COR-L47 (cell line): ENCODE data around the gene TMED6.
"Not testable (repeated sequence)": the region's sequence is repeated elsewhere in the genome, so short reads cannot be mapped to it uniquely, and the experiment has no call there.

Source experiments
- DNase-seq: peaks from one replicate; lab custom pipeline; 2025; lab: John Stamatoyannopoulos, UW

The TMED6 gene

DNA sequence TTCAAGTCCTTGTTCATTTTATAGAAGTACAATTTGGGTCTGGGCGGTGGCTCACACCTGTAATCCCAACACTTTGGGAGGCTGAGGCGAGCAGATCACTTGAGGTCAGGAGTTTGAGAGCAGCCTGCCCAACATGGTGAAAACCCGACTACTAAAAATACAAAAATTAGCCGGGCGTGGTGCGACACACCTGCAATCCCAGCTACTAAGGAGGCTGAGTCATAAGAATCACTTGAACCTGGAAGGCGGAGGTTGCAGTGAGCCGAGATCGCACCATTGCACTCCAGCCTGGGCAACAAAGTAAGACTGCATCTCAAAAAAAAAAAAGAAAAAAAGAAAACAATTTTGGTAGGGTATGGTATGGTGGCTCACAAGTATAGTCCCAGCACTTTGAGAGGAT is 8.5 kb upstream of the TMED6 start:
- not testable (repeated sequence) for DNase-seq

DNA sequence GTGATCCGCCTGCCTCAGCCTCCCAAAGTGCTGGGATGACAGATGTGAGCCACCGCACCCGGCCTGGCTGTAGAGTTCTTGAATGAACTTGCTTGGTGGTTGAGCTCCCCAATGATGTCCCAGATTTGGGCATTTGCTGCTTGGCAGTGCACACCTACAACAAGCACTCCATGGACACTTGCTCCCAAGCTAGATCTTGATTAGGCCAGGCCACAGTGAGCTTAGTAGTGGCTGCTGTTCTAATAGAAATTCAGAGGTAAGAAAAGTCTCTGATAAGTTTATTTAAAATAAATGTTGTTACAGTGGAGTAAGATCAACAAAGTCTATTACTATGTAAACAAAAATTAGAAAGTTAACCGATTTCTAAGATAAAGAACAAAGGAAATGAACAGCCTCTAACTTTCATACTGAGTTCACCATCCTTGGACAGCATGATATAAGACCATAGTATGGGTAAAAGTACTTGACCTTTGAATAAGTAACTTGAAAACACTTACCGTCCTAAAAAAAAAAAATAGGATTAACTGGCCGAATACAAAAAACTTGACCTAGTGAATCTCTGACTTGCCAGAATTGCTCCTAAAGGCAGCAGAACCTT is 951 bp downstream of the TMED6 start:
- no peak for DNase-seq

DNA sequence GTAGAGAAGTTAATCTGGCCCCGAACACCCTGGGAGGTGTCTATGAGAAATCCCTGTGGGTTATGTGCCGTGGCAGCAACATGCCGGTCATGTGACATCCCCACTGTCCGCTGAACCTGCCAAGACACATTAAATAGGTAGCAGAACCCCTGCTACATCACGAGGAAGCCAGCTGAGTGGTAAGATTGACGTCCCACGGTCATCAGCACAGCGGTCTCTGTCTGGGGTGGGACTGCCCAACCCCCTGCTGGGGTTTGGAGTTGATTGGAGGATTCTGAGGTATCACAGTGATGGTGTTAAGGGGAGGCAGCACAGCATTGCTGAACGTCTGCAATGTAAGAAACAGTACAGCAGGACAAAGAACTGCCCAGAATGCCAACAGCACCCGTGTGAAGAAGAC is 2.0 kb downstream of the TMED6 start:
- no peak for DNase-seq

DNA sequence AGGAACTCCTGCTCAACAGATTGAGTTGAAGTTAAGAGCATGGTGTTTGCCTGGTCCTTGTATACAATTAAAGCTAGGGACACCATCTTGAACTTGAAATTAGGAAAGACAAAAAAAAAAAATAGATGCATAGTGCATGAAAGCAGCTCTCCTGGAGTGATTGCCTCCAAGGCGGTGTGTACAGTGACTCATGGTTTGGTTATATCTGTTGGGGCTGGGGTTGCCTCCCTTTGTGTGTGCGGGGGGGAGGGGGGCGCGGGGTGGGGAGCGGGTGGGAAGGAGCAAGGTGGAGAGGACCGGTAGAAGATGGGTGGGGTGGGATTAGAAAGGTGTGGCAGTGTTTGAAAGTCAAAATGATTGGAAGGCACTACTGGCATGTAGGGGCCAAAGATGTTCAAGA is 3.4 kb downstream of the TMED6 start:
- DNase-seq: no peak

DNA sequence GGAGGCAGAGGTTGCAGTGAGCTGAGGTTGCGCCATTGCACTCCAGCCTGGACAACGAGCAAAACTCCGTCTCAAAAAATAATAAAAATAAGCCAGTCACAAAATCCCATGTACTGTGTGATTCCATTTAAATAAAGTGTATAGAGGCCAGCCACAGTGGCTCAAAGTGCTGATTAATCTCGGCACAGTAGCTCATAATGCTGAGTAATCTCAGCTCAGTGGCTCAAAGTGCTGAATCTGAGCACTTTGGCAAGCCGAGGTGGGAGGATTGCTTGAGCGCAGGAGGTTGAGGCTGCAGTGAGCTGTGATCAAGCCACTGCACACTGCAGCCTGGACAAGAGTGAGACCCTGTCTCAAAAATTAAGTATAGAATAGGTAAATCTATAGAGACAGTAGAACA is 4.9 kb downstream of the TMED6 start:
- no peak for DNase-seq

DNA sequence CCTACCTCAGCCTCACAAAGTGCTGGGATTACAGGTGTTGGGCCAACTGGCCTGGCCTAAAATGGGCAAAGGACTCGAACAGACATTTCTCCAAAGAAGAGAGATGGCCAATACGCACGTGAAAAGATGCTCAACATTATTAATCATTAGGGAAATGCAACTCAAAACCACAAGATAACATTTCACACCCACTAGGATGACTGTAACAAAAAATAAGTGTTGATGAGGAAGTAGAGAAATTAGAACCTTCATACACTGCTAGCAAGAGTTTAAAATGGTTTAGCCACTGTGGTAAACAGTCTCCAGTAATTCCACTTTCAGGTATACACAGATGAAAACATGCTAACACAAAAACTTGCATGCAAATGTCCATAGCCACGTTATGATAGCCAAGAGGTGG is 5.7 kb downstream of the TMED6 start:
- DNase-seq: no peak

DNA sequence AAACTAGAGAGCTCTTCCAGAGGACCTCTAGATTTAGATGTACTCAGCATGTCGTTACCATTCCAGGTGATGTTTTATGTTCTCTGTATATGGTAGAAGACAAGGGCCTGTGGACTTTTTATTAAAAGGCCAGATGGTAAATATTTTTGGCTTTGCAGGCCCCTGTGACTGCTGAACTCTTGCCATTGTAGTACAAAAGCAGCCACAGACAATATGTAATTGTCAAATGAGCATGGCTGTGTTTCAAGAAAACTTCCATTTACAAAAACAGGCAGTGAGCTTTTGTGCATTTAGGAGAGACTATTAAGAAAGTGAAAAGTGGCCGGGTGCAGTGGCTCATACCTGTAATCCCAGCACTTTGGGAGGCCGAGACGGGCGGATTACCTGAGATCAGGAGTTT is 7.4 kb downstream of the TMED6 start:
- no peak for DNase-seq

DNA sequence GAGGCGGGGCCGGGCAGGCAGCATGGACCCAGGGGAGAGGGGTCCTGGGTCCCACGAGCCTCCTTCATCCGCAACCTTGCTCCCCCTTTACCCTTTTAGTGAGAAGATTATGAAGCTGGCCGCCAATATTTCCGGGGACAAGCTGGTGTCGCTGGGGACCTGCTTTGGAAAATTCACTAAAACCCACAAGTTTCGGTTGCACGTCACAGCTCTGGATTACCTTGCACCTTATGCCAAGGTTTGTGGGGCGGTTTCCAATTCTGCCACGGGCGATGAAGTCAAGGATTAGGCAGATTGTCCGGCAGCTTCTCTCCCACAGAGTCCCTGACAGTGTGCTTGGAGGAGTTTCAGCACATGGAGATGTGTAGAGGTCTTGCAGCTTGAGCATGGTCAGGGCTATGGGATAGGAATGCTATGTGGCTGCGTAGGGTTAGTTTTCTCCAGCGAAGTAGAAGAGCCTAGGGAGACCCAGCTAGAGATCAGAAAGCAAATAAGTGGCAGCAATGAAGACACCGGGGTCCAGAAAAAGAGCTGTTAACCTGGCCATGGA is 11.4 kb downstream of the TMED6 start:
- DNase-seq: no peak

DNA sequence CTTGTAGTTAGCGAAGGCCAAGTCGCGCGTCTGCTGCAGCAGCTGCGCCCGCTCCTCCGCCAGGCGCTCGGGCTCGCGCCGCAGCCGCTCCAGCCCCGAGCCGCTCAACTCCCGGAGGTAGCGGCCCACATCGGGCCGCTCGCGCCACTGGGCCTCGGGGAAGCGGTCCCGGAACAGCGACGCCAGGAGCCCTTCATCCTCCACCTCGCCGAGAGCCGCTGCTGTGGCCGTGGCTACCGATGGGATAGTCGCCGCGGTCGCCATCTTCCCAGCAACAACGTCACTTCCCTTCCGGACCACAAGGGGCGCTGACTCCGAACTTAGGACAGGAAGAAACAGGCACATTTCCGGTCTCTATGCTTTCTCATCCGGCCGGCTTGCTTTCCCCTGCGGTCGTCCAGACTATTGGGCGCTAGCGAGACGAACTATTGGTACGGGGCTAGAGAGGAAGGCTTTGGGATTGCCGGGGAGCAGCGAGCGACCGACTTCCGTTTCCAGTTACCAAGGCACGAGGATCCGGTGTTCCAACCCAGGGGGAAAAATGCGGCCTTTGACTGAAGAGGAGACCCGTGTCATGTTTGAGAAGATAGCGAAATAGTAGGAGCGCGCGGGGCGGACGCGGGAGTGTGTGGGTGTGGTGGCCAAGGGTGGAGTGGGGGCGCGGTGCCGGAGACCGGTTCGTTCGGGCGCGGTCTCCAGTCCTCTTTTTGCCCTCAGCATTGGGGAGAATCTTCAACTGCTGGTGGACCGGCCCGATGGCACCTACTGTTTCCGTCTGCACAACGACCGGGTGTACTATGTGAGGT is 12.1 kb downstream of the TMED6 start, which contains the start of the genes COG8 and NIP7:
COG8 (minus strand) TSS at position 276 of the 806 bp plus-strand sequence; CDS start at position 264, 12 bp downstream.
NIP7 (plus strand) TSS at position 484 of the 806 bp plus-strand sequence; CDS start at position 542, 58 bp downstream.
- DNase-seq: peak; percentile 98

DNA sequence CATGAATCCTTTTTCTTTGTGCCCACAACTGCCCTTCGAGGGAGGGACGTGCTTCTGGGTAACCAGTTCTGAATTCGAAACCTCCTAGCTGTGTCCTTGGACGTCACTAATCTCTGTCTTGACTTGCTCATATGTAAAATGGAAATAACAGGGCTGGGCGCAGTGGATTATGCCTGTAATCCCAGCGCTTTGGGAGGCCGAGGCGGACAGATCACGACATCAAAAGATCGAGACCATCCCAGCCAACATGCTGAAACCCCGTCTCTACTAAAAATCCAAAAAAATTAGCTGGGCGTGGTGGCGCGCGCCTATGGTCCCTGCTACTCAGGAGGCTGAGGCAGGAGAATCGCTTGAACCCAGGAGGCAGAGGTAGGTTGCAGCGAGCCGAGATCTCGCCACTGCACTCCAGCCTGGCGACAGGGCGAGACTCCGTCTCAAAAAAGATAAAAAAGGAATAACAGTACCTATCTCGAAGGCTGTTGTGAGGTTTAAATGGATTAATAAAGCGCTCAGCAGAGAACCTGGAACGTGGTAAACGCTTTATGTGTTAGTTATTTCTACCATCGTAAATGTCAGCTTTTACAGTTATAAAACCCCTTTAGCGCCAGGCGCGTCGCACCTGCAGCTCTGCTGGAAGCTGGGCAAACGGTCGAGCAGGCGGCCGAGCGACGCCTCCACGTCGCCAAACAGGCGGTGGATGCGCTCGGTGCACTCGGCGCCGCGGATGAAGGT is 12.9 kb downstream of the TMED6 start:
- no peak for DNase-seq

DNA sequence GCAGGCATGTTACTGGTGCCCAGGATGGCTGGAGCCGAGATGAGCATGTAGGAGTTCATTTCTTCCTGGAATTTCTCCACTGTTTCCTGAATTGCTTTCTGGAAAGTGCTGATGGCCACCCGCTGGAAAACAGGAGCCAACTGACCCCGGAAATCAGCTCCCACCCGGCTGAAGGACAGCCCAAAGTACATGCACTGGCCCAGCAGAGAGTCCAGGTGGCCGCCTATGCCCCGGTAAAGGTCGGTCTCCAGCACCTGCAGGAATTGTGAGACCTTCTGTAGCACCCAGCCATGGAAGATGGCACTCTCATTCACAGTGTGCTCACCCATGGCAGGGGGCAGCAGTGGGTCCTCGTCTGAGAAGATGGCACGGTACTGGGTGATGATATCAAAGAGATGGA is 16.9 kb downstream of the TMED6 start:
- no peak for DNase-seq

DNA sequence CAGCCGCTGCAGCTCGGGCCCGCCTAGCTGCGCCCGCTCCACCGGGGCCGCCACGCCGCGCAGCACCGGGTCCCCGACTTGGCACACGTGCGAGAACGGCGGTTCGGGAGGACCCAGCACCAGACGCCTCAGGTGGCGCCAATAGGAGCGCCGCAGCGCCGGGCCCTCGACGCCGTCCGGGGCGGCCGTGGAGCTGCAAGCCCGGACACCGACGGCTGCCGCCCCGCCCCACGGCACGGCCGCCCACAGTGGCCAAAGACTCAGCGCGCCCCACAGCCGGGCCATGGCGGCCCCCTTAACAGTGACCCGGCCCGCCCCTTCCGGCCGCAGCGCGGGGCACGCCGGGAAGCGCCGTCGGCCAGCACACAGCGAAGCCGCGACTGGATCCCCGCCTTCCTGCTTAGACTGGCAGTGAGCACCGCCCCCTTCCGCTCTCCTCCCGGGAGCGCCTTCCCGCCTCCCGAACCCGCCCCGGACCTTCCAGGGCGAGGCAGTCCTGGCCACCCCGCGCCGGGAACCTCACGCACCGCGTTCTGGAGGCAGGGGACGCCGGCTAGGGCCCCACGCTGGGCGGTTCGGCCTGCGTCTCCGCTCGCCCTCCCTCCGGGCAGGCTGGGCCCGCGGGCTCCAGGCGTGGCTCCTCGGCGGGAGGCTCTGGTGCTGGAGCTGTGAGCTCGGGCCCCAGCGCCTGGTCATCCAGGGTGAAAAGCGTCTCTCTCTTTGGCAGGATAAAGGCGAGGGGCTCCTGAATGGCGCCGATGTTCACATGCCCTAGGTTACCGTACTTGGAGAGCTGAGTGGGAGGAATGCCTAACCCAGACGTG is 21.1 kb downstream of the TMED6 start, which contains the start of gene PDF:
PDF (minus strand) TSS at position 303 of the 824 bp plus-strand sequence; CDS start at position 285, 18 bp downstream.
- peak; percentile 94 for DNase-seq

DNA sequence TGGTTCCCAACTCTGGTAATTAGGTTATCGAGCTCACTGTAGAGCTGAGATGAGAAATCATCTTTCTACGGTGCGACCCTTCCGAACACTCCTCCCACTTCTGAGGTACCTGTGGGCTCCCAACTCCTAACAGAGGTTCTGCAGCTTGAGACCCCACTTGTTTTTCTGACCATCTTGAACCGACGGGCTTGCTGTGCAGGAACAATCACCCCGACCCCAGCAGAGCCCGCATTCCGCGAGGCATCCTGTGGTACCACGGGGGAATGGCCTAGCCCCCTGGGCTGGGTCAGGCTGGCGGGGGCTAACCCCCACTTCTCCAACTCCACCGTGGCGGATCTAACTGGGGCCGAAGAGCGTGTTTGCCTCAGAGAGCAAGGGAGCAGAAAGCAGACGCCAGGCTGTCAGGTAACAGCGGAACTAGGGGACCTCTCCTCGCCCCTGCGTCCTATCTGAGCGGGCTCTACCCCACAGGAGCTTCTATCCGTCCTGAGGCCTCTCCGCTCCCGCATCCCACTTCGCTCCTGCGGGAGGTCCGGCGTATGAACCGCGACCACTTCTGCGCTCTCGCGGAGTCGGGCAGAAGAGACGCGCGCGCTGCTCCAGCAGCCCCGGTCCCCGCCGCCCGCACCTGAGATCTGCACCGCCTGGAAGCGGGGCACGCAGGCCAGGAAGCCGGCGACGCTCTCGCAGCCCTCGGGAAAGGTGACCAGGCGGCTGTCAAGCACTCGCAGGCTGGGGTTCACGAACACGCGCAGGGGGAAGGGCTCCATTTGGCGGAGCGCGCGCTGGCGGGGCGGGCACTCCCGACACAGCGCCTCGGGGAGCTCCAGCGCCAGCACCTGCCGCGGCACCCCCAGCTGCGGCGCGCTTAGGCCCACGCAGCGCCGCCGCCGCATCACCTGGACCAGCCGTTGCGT is 22.0 kb downstream of the TMED6 start:
- peak; percentile 38 for DNase-seq

DNA sequence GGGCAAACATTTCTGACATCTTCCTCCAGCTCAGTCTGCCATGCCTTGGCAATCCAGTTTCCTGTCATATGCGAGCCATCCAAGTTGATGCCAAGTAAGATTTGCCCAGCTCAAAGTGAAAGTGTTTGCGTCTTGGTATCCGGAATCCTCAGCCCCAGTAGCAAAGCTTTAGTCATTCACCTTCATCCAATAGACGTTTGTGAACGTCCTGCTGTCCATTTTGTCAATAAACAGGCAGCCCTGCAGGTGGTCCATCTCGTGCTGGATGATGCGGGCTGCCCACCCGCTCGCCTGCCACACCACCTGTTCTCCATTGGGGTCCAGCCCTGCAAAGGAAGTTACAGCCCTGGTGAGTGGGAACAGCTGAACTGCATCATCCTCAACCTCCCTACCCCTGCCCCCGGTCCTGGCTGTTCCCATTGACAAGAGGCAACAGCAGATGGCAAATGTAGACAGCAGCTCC is 22.7 kb downstream of the TMED6 start:
- DNase-seq: peak; percentile 39

DNA sequence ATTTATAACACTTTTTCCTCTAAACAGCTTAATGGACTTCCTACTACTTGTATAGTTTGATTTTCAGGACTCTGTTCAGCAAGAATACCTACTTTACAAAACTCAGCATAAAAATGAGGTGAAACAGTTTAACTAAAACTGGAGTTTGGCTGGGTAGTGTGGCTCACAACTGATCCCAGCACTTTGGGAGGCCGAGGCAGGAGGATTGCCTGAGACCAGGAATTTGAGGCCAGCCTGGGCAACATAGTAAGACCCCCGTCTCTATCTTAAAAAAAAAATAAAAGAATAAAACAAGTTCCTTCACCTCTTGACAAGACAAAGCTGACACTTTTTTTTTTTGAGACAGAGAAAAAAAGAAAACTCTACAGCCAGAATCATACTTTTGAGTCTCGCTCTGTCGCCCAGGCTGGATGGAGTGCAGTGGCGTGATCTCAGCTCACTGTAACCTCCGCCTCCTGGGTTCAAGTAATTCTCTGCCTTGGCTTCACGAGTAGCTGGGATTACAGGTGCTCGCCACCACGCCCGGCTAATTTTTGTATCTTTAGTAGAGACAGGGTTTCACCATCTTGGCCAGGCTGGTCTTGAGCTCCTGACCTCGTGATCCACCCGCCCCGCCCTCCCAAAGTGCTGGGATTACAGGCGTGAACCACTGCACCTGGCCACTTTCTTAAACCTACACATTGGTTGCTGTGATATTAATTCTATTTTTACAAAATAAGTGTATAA is 23.8 kb downstream of the TMED6 start:
- DNase-seq: no peak

DNA sequence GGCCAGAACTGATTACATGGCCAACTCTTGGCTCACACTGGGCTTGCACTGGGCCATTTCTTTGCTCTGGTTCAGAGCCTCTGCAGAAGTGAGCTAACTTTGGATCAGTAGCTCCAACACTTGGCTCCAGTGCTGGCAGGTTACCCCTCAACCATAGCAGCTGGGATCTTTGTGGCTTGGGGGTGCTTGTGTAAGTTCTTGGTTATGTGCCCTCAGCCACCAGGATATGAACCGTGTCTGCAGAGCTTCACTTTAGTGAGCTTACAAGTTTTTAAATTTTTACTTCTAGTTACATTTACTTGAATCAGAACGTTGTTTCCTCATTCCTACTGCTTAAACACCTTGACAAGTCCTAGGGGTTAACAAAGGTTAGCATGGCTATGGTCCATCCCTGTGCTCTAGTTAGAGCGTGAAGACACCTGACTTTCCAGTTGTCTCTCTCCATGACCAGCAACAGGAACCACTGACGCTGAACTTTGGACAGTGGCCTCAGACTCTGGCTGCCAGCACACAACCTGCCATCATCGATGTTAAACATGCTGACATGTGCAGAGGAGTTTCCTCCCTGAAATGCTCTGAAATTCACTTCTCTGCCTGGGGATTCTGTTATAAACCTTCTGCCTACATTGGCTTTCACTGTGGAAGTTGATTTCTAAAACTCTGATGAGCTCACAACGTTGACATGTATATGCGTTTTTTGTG is 25.3 kb downstream of the TMED6 start:
- no peak for DNase-seq

DNA sequence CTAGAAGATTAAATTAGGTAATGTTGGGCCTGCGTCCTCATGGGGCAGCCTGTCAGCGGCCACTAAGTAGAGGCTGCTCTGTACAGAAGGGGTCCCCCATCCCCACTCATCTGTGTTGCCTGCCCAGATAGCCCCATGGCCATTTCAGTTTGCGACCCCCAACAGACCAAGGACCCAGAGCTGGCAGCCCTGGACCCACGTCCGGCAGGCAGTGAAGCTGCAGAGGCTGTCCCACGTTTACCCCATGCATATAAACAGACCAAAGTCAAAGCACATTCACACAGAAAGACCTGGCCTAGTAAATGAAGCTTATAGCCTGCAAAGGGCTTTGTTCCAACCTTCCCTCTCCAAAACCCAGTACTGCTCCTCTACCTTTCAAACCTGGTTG is 25.8 kb downstream of the TMED6 start:
- DNase-seq: no peak

DNA sequence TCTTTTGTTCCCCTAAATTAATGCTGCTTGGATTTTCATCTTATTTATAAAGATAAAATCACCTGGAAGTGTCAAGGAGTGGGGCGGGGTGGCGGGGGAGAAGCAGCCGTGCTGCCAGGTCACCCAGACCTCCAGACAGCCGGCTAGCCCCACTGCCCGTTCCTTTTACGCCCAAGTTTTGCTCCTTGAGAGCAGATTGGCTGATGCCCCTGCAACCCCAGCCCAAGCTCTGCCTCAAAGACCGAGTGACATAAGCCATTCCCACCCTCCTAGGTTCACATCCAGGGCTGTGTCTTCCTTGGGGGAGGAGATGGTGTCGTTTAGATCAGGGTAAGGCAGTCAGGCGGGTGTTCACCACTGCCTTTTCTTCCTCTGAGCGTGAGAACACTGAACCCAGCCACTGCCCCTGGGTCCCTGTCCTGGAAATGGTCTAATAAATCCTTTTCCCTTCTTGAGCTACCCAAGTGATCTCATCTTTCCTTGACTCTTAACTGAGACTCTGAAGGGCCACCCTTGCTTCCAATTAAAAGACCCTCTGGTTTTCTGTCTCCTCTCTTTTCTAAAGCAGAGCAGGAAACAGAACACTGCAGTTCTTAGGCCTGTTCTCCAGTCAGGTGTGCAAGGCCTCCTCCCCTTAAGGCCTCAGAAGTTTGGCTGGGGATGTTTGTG is 26.9 kb downstream of the TMED6 start:
- no peak for DNase-seq
